Colonic mucosa (tissue), 4 donors: ENCODE results near the gene JUN. TPM values are rescaled to one million over a fixed set of nuclear protein-coding genes. Genes with fewer than 3 reads are reported as not detected.

Experiments
- DNase-seq: peaks from one replicate; pipeline ENCODE4 v3.0.0-alpha.2; 2020
- H3K27ac ChIP-seq: fragments of 200-600 bp; one replicate; pipeline ENCODE4 v1.8.0; 2021
- H3K27me3 ChIP-seq: fragments of 200-600 bp; one replicate; pipeline ENCODE4 v1.8.0; 2021
- H3K36me3 ChIP-seq: fragments of 200-600 bp; one replicate; pipeline ENCODE4 v1.8.0; 2021
- H3K4me1 ChIP-seq: fragments of 200-600 bp; one replicate; pipeline ENCODE4 v1.8.0; 2021; ENCODE audit warnings: mild to moderate bottlenecking
- H3K4me3 ChIP-seq: fragments of 200-600 bp; one replicate; pipeline ENCODE4 v1.8.0; 2021
- H3K9ac ChIP-seq, 2 donors: one replicate each; pipeline ENCODE4 v1.7.0; 2013; ENCODE audit warnings: control low read depth in 2 of 2, low read depth in 2 of 2, low read length in 2 of 2
- H3K9me3 ChIP-seq: fragments of 200-600 bp; one replicate; pipeline ENCODE4 v1.8.0; 2021
- intact Hi-C: fragments of 100-400 bp; cut with DNase I; formaldehyde crosslinking; loops from one replicate; pipeline ENCODE4 v1.14.1; 2022
- total RNA-seq, 2 donors: library from RNA; stranded (reverse); fragmentation: NEBNext Ultra II Directional in 1 of 2; extraction: Animal tissue kit (Norgen Biotek cat#: 25700) in 1 of 2; gene quantifications; one replicate each; pipeline ENCODE4 v1.2.1, GENCODE V29; 2021
- TF ChIP-seq, protein P1 (sequence below): fragments of 200-600 bp; IDR thresholded peaks from one replicate; pipeline ENCODE4 v1.8.0; 2022; ENCODE audit warnings: antibody characterized with exemption, mild to moderate bottlenecking
- donor health status: healthy.
- donor health status: DM: no; HTN: no; CAD: no.
- donor health status: DM: no; HTN: no; CAD: no.

The JUN gene
- total RNA-seq, 2 donors from 2014 or later: 94.1 to 137 TPM

DNA sequence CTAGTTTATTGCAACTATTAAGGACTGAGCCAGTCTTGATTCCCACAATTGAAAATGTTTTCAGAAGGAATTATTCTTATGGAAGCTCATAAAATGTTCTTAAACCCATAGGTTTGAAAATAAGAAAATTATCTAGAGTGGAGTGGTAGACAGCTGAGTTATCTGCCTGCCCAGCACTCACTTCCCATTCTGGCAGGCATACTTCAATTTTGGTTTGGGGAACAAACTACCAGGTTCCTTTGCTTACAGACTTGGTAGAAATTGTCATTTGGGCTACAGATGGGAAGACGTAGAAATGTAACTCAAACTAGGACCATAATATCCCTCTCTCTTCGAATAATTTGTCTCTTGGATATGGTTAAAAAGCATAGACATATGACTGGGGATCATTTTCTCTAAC is 18.4 kb downstream of the JUN start:
- H3K4me3 ChIP-seq: no peak overlapping the region
- intact Hi-C loops: no loop called here
- no peaks in the 10 kb centered on the region for H3K36me3 ChIP-seq
- no peak overlapping the region for H3K27ac ChIP-seq
- DNase-seq: no peak
- no peaks in the 10 kb centered on the region for H3K4me1 ChIP-seq
- no peaks in the 10 kb centered on the region for H3K27me3 ChIP-seq
- no peaks in the 10 kb centered on the region for H3K9me3 ChIP-seq
- no peak overlapping the region for H3K9ac ChIP-seq
- TF ChIP-seq, protein P1, sequence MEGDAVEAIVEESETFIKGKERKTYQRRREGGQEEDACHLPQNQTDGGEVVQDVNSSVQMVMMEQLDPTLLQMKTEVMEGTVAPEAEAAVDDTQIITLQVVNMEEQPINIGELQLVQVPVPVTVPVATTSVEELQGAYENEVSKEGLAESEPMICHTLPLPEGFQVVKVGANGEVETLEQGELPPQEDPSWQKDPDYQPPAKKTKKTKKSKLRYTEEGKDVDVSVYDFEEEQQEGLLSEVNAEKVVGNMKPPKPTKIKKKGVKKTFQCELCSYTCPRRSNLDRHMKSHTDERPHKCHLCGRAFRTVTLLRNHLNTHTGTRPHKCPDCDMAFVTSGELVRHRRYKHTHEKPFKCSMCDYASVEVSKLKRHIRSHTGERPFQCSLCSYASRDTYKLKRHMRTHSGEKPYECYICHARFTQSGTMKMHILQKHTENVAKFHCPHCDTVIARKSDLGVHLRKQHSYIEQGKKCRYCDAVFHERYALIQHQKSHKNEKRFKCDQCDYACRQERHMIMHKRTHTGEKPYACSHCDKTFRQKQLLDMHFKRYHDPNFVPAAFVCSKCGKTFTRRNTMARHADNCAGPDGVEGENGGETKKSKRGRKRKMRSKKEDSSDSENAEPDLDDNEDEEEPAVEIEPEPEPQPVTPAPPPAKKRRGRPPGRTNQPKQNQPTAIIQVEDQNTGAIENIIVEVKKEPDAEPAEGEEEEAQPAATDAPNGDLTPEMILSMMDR: no peak

DNA sequence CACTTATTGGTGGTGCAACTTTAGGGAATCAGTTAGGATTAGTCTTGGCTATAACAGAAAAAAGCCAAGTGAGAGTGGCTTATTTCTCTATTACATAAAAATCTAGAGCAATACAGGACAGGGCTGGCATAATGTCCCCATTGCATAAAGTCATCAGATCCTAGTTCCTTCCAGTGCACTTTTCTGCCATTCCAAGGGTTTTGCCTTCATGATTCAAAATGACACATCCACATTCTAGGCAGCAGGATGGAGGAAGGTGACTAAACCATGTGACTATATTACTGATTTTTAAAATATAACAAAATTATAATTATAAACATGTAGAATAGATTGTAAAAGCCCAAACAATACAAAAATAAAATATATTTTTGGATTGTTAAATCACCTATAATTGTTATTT is 18.8 kb downstream of the JUN start:
- H3K4me3 ChIP-seq: no peak overlapping the region
- TF ChIP-seq, protein P1: no peak
- H3K36me3 ChIP-seq: no peaks in the 10 kb centered on the region
- DNase-seq: no peak
- no peaks in the 10 kb centered on the region for H3K27me3 ChIP-seq
- H3K27ac ChIP-seq: no peak overlapping the region
- intact Hi-C loops: no loop called here
- no peaks in the 10 kb centered on the region for H3K4me1 ChIP-seq
- H3K9me3 ChIP-seq: no peaks in the 10 kb centered on the region
- no peak overlapping the region for H3K9ac ChIP-seq

DNA sequence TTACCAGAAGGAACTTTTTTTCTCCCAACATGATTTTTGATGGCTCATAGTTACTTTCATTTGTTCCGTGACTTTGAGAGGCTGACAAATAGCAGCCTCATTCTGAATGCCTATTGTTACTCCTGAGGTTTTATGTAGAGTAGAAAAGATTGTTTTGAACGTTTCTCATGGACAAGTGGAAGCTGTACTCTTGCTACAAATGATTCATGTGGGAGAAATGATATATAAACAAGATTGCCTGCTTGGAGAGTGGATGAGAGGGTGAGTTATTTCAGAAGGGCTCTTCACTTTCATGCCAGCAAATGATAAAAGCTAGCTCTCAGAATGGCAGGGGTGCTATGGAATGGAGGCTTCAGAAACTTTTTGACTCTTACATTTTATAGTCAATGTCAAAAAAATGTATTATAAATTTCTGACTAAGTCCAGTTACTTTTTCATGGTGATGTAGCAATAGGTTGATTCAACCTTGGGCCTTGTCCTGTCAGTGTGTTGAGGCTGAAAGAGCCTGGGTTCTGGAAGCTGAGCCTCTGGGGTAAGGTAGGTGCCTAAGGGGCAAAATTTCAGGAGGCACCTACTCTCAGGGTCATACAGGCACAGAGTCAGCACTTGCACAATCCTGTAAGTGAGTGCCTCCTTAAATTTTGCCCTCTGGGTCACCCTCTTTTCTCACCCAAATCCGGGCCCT is 19.4 kb downstream of the JUN start:
- Histone ChIP-seq H3K36me3 (no peaks in the 10 kb centered on the region), H3K27ac (no peak overlapping the region), H3K27me3 (no peaks in the 10 kb centered on the region), H3K9me3 (no peaks in the 10 kb centered on the region), H3K4me3 (no peak overlapping the region), H3K9ac (no peak overlapping the region), H3K4me1 (no peaks in the 10 kb centered on the region)
- TF ChIP-seq, protein P1: no peak
- intact Hi-C loops: no loop called here
- DNase-seq: no peak

DNA sequence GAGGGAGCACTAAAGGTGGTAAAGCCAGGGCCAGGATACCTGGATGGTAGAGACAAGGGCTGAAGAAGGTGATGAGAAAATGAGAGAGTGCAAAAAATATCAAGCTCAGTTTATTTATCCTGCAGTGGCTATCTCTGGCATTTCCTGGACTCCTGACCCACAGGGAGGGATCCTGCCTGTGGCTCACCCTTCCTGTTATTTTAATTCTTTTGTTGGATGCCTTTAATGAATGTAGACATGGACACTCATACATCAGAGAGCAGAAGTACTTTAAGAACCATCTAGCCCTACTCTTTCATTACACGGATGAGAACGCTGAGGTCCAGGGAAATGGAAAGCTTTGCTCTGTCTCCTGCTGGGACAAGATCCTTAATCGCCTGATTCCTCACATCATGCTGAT is 20.6 kb downstream of the JUN start:
- H3K9ac ChIP-seq: no peak overlapping the region
- H3K4me1 ChIP-seq: no peaks in the 10 kb centered on the region
- intact Hi-C loops: no loop called here
- TF ChIP-seq, protein P1: no peak
- DNase-seq: no peak
- no peak overlapping the region for H3K27ac ChIP-seq
- H3K27me3 ChIP-seq: no peaks in the 10 kb centered on the region
- H3K36me3 ChIP-seq: no peaks in the 10 kb centered on the region
- no peaks in the 10 kb centered on the region for H3K9me3 ChIP-seq
- no peak overlapping the region for H3K4me3 ChIP-seq

DNA sequence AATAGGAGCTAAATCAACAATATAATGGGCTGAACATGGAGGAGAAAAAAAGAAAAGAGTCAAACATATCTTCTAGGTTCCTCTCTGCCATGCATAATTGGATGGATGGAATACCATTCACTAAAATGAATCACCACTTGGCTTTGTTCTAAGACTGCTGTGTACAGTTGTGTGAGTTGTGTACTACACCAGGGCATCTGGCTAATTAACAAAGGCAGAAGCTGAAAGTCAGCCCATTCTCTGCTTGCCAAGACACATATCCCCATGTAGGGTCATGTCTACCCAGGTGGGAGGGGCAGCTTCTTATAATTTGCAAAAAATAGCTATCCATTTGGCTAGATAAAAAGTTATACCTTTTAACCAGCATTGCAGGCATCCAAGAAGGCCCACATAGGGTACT is 21.0 kb downstream of the JUN start:
- no peak for DNase-seq
- intact Hi-C loops: no loop called here
- H3K9ac ChIP-seq: no peak overlapping the region

More for the DNA sequence above, 21.0 kb downstream of the JUN start:
- TF ChIP-seq, protein P1: no peak
- Histone ChIP-seq H3K4me3 (no peak overlapping the region), H3K9me3 (no peaks in the 10 kb centered on the region), H3K27me3 (no peaks in the 10 kb centered on the region), H3K27ac (no peak overlapping the region), H3K4me1 (no peaks in the 10 kb centered on the region), H3K36me3 (no peaks in the 10 kb centered on the region)
